Stimulated activated naive CD8-positive, alpha-beta T cell treated with anti-CD3 and anti-CD28 coated beads, Interleukin-15, amount 100 ng/mL, for 72 hours (primary cell): ENCODE measurements around the gene FTH1.

Experiments used
- ATAC-seq: fragments of 150-1000 bp; cut with Tn5 transposase; 2 replicates; pipeline ENCODE4 v1.10.0; 2021; ENCODE audit warnings: mild to moderate bottlenecking, moderate library complexity
- DNase-seq, 2 donors: peaks; one replicate each; pipeline ENCODE4 v3.0.0; 2021 to 2022
- H3K27ac Mint-ChIP-seq, 2 donors: one replicate each; pipeline ENCODE4 v1.8.0; 2022; ENCODE audit warnings: mild to moderate bottlenecking in 2 of 2, mixed read lengths in 2 of 2, moderate library complexity in 2 of 2
- H3K27me3 Mint-ChIP-seq: one replicate; pipeline ENCODE4 v1.8.0; 2022; ENCODE audit warnings: mixed read lengths
- H3K4me1 Mint-ChIP-seq: one replicate; pipeline ENCODE4 v1.8.0; 2022; ENCODE audit warnings: mild to moderate bottlenecking, mixed read lengths
- H3K4me3 Mint-ChIP-seq, 2 donors: one replicate each; pipeline ENCODE4 v1.8.0; 2022; ENCODE audit warnings: mild to moderate bottlenecking in 2 of 2, mixed read lengths in 2 of 2, moderate library complexity in 1 of 2
- H3K9me3 Mint-ChIP-seq, 2 donors: one replicate each; pipeline ENCODE4 v1.8.0; 2022; ENCODE audit warnings: mixed read lengths in 2 of 2

FTH1 gene

DNA sequence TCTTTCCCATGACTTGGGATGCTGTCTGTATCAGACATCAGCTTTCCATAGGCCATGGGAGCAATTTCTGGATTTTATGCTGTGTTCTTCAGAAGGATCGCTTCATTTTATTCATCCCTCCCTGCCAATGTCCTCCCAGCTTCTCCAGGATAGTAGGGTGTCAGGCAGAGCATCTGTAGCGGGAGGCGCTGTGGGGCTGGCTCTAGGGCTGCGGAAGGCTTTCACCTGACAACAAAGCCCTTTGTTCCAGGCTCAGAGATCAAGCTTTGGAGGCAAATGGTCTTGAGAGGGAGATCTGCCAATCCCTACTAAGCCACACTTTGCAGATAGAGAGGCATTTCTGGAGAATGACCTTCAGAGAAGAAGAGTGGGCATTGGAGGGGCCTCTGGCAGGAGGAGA lies 29.5 kb upstream of the FTH1 start:
- DNase-seq = no peak
- ATAC-seq = no peak

DNA sequence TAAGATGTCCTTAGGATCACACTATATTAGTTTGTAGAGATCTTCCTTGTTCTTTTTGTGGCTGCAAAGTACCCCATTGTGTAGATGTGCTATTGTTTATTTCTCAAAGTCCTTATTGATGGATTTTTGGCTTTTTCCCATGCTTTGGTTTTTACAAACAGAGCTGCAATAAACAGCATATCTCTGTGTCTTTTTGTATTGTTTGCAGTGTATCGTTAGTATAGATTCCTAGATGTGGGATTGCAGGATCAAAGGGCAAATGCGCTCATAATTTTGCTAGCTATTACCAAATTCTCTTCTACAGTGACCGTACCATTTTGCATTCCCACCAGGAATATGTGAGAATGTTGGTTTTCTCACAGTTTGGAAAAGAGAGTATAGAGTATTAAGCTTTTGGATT lies 27.5 kb upstream of the FTH1 start:
- DNase-seq (no peak), ATAC-seq (no peak)
- Mint-ChIP-seq H3K27ac (no peak overlapping the region), H3K9me3 (peaks cover 10 to 21% of the 10 kb centered on the region in 2 donors), H3K27me3 (no peaks in the 10 kb centered on the region), H3K4me1 (no peaks in the 10 kb centered on the region), H3K4me3 (no peak overlapping the region)

More for the DNA sequence above, 29.5 kb upstream of the FTH1 start:
- peaks cover 7 to 10% of the 10 kb centered on the region in 2 donors for H3K9me3 Mint-ChIP-seq
- no peak overlapping the region for H3K4me3 Mint-ChIP-seq
- no peaks in the 10 kb centered on the region for H3K4me1 Mint-ChIP-seq
- no peak overlapping the region for H3K27ac Mint-ChIP-seq
- H3K27me3 Mint-ChIP-seq = no peaks in the 10 kb centered on the region

DNA sequence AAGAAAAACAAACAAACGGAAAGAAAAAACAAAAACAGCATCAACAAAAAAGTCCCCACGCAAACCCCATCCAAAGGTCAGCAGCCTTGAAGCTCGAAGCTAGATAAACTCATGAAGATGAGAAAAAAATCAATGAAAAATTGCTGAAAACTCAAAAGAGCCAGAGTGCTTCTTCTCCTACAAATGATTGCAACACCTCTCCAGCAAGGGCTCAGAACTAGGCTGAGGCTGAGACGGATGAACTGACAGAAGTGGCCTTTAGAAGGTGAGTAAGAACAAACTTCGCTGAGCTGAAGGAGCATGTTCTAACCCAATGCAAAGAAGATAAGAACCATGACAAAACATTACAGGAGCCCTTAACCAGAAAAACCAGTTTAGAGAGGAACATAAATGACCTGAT lies 18.4 kb upstream of the FTH1 start:
- Mint-ChIP-seq H3K4me3 (no peak overlapping the region), H3K27ac (no peak overlapping the region)

DNA sequence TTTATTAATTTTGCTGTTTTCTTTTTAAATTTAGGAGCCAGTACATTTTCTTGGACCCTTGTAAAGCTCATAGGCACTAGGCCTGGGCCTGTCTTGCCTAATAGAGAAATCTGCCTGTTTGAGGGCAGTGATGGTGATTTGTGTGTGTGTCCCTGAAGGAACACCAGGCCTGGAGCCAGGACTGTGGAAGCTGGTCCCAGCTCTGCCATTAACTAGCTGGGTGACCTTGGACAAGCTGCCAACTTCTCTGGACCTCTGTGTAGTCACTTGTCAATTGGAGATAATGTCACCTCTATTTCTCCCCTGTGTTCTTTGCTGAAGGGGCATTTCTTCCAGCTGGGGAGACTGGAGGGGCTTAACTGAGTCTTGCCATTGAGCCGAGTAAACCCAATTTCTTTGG lies 16.0 kb upstream of the FTH1 start:
- Mint-ChIP-seq H3K4me3 (no peak overlapping the region), H3K27me3 (no peaks in the 10 kb centered on the region), H3K9me3 (peaks cover 19 to 24% of the 10 kb centered on the region in 2 donors), H3K27ac (peak overlapping the region in 1 of 2 donors; percentile 5), H3K4me1 (no peaks in the 10 kb centered on the region)
- ATAC-seq = no peak
- DNase-seq = no peak

More for the DNA sequence above, 18.4 kb upstream of the FTH1 start:
- H3K27me3 Mint-ChIP-seq = no peaks in the 10 kb centered on the region
- DNase-seq (no peak), ATAC-seq (no peak)
- no peaks in the 10 kb centered on the region for H3K4me1 Mint-ChIP-seq
- H3K9me3 Mint-ChIP-seq = peaks cover 27 to 38% of the 10 kb centered on the region in 2 donors

DNA sequence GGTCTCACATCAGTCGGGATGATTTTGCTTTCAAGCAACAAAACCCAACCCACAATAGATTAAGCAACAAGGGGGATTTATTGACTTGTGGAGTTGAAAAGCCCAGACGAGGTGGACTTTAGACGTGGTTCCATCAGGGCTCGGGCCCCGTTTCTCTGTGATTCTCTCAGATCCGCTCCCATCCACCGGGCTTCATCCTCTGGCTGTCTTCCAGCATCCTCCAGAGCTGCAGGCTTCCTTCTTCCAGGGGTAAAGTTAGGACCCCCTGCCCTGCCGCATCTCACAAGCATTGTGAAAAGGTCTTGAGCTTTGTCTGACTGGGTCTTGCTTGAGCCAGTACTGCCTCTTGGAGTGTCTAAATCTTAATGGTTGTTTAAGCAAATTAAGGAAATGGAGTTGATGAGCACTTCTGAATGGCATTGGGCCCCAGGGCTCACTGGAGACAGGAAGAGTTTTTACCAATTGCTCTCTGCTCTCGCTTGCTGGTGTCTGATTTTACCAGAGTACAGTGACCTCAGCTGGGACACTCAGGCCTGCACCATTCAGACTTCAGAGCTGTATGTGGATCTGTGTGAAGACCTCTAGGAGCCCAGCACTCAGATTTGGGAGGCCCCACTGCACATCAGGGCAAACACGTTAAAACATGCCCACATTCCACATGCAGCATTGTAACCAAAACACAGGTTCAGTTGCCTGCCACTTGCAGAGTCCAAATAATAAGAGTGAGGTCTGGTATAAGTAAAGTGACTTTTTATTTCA lies 13.5 kb upstream of the FTH1 start:
- Mint-ChIP-seq H3K27ac (peak overlapping the region; percentile 6 to 86), H3K27me3 (no peaks in the 10 kb centered on the region), H3K4me1 (peaks cover 6% of the 10 kb centered on the region), H3K9me3 (peaks cover 2% of the 10 kb centered on the region in 2 donors), H3K4me3 (no peak overlapping the region)
- no peak for ATAC-seq
- DNase-seq = no peak

DNA sequence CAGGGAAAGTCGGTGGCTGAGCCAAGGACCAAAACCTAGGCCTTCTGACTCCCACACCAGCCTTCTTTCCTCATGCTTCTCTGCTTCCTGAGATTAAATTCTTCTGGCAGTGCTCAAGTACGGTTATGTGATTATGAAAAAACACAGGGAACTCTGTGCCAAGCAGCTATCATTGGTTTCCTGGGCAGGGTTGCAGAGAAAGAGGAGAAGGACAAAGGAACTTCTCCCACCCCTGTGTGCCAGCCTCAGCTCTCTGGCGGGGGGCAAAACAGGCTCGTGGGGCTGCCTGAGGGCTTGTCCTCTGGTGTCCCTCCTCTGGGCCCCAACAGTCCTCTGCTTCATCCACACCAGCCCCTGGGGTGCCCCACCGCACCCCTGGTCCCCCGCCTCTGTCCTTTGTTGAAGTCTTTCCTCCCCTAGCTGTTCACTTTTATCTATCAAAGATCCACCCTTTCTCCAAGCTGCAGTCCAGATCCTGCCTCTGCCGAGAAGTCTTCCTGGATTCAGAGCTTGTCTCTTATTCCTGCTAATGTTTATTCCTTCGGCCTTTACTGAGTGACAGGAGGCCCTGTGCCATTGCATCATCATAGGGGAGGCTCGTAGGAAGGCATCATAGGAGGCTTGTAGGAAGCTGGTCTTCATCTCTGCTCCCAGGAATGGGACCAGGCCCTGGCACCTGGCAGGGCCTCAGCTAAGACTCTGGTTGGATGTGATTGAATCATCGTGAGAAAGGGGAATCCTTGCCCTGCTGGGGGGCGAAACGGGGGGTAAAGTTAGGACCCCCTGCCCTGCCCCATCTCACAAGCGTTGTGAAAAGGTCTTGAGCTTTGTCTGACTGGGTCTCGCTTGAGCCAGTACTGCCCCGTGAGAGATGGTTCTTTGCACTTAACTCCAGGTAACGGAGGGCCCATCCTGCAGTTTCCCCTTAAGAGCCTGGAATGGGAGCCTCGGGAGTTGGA lies 11.5 kb upstream of the FTH1 start:
- no peak for ATAC-seq
- no peaks in the 10 kb centered on the region for H3K9me3 Mint-ChIP-seq
- H3K4me3 Mint-ChIP-seq = no peak overlapping the region
- DNase-seq = no peak
- peaks cover 19% of the 10 kb centered on the region for H3K4me1 Mint-ChIP-seq
- H3K27ac Mint-ChIP-seq = peak overlapping the region in 1 of 2 donors; percentile 73
- no peaks in the 10 kb centered on the region for H3K27me3 Mint-ChIP-seq

DNA sequence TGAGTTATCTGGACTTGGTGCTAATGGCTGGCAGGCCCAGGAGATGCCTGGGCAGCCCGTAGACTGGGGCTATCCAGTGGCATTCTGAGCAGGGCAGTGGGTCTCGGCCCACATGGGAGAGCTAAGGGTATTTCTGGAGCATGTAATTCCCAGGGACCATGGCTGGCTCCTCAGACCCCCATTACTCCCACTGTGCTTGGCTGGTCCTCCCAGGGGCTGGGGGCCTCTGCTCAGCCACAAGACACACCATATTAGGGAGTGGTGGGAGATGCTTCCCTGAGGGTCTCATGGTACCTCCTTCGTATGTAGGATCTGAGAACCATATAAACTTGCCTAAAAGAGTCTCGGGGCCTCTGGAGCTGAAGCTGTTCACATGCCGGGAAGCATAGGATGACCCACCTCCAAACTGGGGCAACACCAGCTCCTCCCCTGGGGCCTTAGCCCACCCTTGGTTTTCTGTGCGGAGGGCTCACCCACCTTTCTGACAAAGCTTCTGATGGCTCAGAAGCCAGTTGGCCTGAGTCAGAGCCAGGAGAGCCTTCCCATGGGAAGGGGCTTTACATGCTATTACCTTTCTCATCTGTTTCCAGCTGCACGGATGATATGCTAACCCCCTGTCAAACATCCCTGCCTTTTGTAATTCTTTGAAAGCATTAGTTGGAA lies 9.5 kb upstream of the FTH1 start:
- DNase-seq = no peak
- ATAC-seq = no peak
- Mint-ChIP-seq H3K4me3 (no peak overlapping the region), H3K9me3 (no peaks in the 10 kb centered on the region), H3K27ac (peak overlapping the region in 1 of 2 donors; percentile 41), H3K4me1 (peaks cover 39% of the 10 kb centered on the region), H3K27me3 (no peaks in the 10 kb centered on the region)

DNA sequence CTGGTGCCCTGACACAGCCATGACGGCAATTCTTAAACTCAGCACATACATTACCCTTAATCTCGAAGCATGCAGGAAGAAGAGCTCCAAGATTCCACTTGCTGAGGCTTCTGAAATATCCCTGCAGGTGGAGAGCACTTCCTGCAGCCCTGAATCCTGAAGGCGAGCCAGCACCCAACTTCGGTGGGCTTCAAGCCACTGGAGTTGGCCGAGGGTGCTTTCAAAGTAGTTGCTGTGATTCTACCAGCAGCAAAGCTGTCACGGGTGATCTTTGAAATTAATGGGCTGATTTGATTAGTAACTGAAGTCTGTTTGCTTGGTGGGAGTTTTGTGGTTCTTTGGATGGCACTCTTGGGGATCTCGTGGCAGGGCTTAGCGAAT lies 9.0 kb upstream of the FTH1 start:
- peak overlapping the region in 1 of 2 donors; percentile 41 for H3K27ac Mint-ChIP-seq
- H3K4me1 Mint-ChIP-seq = peaks cover 45% of the 10 kb centered on the region
- DNase-seq = no peak
- no peak for ATAC-seq
- no peak overlapping the region for H3K4me3 Mint-ChIP-seq
- no peaks in the 10 kb centered on the region for H3K27me3 Mint-ChIP-seq
- H3K9me3 Mint-ChIP-seq = no peaks in the 10 kb centered on the region

DNA sequence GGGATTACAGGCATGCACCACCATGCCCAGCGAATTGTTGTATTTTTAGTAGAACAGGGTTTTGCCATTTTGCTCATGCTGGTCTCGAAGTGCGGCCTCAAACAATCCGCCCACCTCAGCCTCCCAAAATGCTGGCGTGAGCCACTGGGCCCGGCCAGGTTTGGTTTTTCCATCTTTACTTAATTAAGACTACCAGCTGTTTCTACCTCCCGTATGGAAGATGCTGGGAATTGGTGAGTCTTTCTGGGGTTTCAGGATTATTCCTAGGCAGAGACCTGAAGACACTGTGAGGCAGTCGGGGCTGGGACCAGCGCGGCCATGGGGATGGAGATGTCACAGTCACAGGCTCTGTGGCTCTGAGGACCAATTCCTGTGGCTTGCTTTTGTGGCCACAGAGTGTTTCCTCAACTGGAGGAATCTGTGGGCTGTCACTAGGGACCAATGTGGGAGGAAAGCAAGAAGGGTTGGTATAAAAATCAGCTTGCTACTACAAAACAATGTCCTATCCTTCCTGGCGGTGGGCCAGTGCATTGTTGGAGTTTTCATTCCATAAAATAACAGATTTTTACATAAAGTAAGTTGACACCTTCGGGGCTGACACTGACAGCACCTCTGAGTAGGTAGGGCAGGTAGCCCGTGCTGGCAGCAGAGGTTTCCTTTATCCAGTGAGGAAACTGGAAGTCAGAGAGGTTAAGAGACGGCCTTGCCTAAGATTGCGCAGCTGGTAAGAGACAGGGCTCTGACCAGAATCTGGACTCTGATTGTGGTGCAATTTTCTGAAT lies 8.4 kb upstream of the FTH1 start:
- Mint-ChIP-seq H3K4me3 (no peak overlapping the region), H3K4me1 (peaks cover 50% of the 10 kb centered on the region)

DNA sequence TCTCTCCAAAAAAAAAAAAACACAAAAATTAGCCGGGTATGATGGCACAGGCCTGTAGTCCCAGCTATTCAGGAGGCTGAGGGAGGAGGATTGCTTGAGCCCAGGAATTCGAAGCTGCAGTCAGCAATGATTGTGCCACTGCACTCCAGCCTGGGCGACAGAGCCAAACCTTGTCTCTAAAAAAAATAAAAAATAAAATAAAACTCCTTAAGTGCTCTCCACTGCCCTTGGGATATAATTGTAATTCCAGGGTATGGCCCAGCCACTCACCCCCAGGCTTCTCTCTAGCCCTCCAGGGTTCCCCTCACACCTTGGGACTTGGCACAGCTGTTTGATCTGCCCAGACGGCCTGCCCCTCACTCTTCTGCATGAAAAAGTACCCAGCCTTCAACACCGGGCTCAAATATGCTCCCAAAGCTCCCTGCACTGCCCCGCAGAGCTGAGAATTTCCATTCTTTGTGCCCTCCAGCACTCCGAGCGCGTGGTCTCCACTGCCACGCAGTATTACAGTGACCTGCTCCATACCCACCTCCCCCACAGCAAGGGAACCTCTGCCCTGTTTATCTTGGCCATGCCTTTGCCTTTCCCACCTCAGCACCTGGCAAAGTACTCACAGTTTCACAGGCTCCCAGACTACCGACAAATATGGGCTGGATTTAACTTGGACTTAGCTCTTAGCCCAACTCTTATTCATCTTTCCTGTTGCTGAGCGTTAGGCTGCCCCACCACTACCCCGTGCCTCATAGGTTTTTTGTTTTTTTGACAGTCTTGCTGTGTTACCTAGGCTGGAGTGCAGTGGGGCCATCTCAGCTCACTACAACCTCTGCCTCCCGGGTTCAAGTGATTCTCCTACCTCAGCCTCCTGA lies 7.6 kb upstream of the FTH1 start:
- DNase-seq (no peak), ATAC-seq (no peak)
- H3K4me1 Mint-ChIP-seq = peaks cover 57% of the 10 kb centered on the region
- H3K27ac Mint-ChIP-seq = peak overlapping the region; percentile 84 to 85
- no peak overlapping the region for H3K4me3 Mint-ChIP-seq
- H3K27me3 Mint-ChIP-seq = no peaks in the 10 kb centered on the region
- no peaks in the 10 kb centered on the region for H3K9me3 Mint-ChIP-seq

More for the DNA sequence above, 8.4 kb upstream of the FTH1 start:
- Mint-ChIP-seq H3K27ac (peak overlapping the region in 1 of 2 donors; percentile 85), H3K27me3 (no peaks in the 10 kb centered on the region), H3K9me3 (no peaks in the 10 kb centered on the region)
- DNase-seq (no peak), ATAC-seq (no peak)

DNA sequence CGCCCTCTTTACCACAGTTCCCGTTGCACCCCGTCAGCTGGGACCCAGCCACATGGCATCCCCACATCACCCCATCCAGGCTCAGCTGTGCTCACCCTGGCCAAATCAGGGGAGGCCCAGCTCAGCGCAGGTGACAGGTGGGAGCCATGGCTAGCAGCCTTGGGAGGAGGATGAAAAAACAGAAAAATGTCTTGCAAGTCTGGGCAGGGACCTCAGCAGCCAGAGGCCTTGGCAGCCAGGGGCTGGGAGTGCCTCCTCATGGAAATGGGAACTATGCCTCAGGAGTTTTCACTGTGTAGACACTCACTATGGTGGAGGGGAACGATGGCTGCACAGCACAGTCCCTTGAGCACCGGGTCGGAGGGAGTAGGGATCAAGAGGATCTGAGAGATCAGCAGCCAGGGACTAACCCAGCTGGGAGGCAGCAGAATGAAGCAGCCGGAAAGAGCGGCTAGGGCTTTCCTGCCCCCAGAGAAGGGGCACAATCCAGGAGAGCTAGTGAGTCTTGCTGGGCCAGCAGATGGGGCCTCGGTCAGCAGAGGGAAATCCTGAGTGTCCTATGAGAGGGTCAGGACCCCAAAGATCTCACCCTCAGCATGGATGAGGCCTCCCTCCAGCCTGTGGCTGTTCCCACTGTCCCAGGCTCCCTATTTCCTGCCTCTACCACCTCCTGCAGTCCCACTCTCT lies 6.2 kb upstream of the FTH1 start:
- H3K4me1 Mint-ChIP-seq = peaks cover 71% of the 10 kb centered on the region
- H3K27ac Mint-ChIP-seq = peak overlapping the region; percentile 96
- no peak for ATAC-seq
- no peaks in the 10 kb centered on the region for H3K9me3 Mint-ChIP-seq
- peak in 1 of 2 donors; percentile 11 for DNase-seq
- no peaks in the 10 kb centered on the region for H3K27me3 Mint-ChIP-seq
- peak overlapping the region; percentile 49 to 53 for H3K4me3 Mint-ChIP-seq

DNA sequence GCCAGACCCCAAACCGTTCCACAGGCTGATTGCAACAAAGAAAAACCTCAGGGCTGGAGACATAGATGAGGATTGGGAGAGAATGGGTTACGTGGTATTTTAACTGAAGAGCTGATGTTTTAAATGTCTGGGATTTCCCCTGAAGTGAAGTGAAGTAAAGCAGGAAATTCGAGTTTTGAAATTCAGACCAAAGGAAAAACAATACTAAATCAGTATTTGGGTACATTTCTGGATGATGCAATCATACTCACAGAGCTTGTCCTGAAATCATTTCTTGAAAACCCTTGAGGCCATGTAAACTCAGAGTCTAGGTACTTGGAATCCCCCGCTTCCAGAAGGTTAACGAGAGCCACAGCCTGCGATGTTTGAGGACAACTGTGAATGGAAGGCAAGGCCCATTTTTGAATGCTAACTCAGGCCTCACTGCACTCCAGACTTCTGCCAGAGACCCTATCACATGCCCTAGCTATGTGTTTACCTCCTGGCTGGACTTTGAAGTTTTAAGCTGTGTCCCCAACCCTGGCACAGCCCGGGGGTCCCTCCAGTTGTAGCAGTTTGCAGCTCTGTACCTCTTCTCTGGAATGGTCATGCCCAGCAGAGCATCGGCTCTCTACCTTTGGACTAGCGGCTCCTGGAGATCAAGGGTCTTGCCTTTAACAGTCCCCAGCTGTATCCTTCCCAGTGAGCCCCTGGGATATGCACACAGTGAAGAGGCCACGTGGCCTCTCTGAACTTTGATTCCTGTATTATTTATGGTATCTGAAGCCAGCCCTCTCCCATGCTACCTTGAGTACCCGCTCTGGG lies 5.4 kb upstream of the FTH1 start:
- Mint-ChIP-seq H3K9me3 (no peaks in the 10 kb centered on the region), H3K4me3 (peak overlapping the region; percentile 49 to 53), H3K4me1 (peaks cover 77% of the 10 kb centered on the region), H3K27ac (peak overlapping the region; percentile 92 to 96), H3K27me3 (no peaks in the 10 kb centered on the region)
- ATAC-seq (peak; percentile 60), DNase-seq (peak in 1 of 2 donors; percentile 52)

DNA sequence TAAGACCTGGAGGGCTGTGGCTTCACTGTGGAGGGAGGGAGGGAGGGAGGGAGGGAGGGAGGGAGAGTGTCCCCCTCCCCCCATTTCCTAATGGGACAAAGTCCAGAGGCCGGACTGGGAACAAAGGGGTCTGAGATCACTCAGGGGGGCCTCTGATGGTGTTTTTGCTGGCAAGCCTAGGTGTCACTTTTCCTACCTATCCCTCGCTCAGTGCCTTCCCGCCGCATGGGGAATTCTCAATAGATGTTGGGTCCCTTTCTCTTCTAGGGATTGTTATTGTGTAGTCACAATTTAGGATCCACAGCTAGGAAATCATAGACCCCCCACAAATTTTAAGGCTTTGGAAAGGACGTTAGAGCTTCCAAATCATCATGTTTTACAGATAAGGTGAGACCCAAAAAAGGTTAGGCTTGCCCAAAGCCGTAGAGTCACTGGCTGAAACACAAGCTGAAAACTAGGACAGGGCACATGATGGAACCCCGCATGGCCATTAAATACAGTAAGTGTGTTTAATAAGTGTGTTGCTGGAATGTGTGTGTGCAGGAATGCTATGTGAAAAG lies 4.8 kb upstream of the FTH1 start:
- peak in 1 of 2 donors; percentile 23 for DNase-seq
- H3K27me3 Mint-ChIP-seq = no peaks in the 10 kb centered on the region
- ATAC-seq = no peak
- H3K27ac Mint-ChIP-seq = peak overlapping the region; percentile 92 to 96
- H3K4me3 Mint-ChIP-seq = peak overlapping the region; percentile 61 to 72
- H3K9me3 Mint-ChIP-seq = no peaks in the 10 kb centered on the region
- H3K4me1 Mint-ChIP-seq = peaks cover 73% of the 10 kb centered on the region
